NCI-H524 (cell line): ENCODE results near the gene TNKS1BP1.

Experiments used
- DNase-seq, 2 experiments: peaks; one replicate each; lab custom pipeline; 2025; lab: John Stamatoyannopoulos, UW

The TNKS1BP1 gene

DNA sequence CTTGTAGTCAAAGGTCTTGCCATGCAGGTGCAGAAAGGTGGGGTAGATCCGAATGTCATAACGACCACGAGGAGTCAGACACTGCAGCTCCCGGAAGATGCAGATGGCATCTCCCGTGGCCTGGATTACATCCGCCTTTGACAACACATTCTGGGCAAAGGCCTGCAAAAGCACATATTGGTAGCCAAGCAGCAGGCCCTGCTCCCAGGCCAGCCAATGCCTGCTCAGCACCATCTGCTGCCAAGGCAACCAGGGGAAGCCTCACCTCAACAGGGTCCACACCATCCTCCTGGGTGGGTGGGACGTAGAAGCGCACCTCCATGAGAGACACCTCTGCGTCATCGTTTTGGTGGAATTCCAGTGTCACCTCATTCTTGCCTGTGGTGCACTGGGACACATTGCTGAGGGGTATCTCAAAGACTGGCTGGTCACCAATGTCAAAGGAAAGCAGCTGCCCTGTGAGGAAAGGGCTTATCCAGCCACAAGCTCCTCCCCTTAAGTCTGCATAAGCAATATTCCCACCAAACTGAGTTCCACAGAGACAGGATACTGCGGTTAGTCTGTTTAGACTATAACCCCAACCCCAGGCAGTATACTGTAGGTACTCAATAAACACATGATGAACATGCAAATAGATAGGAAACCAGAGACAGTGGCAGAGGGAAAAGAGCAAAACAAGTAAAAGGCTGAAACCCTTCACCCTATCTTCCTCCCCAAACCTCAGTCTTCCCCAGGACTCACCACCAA lies 8.1 kb upstream of the TNKS1BP1 start:
- no peak for DNase-seq

DNA sequence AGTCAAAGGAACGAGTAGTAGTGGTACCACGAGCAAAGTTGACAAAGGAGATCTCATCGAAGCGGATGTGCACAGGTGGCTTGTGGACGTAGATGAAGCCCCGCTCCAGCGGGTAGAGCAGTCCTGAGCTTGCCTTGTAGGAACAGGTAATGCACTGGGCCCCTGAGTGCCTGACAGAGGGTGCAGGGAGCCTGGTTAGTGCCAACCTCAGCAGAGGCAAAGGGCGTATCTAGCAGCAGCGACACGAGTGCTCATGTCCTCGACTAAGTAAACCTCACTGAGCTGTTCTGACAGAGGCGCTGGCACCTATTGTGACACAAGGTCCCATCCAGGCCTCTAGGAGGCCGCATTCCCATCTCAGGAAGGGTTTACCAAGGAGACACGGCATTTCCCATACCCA lies 7.0 kb upstream of the TNKS1BP1 start:
- DNase-seq, result no peak

DNA sequence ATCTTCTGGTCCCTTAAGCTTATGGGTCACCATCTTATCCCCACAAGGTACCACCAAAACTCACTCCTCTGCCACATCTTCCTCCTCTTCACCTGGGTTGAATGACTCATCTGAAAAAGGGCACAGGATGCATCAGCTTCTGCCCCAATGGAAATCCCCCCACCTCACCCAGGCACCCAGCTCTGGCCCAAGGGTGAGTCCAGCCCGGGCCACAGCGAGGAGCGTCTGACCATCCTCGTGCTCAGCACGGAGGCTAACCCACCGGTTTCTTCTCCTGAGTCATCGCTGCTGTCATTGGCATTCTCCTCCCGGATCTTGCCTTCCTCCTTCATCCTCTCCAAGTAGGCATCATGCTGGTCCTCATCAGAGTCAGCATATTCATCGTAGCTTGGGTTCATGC lies 5.3 kb upstream of the TNKS1BP1 start:
- no peak for DNase-seq

DNA sequence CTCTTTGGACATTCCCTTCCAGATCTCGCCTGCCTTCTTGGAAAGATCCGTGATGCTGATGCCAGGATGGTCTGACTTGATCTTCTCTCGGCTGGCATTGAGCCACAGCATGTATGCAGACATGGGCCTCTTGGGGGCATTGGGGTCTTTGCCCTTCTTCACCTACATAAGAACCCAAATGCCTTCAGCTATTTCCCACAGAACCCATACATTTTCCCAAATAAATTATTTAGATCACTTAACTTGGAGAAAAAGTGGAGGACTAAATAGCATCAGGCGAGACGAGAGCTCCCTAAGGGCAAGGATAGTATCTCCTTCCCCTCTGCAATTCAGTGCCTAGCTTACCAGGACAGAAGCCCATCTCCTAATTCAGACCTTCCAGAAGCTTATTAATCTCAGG lies 3.0 kb upstream of the TNKS1BP1 start:
- DNase-seq, result no peak

DNA sequence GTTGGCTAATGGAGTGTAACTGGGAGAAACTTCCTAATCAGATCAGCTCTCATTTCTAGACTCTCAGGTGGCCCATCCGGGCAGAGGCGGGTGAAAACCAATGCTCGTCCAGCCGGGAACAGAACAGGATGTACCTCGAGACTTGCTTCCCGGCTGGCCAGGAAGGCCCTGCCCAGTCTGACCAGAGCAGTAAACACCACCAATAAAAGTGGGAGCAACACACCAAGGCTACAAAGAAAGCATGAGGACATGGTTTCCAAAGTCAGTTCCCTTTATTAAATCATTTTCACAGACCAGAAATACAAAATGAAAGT lies 940 bp upstream of the TNKS1BP1 start:
- DNase-seq, result peak in 1 of 2 experiments; percentile 52

DNA sequence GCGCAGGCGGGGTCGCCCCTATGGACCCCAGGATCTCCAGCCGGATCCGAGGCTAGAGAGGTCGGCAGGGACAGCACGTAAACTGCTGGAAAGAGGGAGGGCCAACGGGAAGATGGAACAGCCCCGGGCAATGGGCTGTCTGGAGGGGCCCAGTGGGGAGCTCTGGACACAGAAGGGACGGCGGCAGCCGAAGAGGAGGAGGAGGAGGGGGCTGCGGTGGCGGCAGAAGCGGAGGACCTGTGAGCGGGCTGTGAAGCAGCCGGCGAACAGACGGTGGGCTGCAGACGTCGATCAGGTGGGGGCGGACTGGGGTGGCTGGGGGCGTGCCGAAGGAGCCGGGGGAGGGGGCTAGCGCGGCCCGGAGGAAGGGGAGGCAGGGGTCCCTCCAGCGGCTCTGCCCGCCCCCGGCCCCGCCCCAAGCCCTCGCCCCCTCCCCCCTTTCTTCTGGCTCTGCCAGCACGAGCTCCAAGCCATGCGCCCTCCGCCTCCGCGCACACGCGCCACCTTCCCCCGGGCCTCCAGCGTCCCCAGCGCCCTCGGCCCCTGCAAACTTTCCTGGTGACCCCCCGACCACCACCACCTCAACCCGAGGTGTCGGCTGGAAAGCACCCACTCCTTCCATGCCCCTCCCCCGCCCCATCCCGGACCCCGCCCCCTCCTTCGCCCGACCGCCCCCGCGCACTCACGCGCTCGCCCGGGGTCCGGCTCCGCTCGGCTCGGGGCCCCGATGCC lies 432 bp downstream of the TNKS1BP1 start:
- DNase-seq, result peak; percentile 41 to 61

DNA sequence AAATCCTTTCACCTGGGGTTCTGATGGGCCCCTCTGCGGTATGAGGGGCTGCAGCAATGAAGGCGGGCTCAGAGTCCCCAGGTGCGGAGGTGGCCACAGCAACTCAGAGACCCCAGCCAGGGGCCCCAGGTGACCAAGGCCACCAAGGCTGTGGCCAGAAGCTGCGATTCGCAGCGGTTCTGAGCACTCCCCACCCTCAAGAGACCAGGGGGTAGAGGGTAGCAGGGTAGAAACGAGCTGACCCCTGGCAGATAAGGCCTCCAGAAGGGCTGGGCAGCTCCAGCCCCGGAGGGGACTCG lies 948 bp downstream of the TNKS1BP1 start:
- DNase-seq, result no peak

DNA sequence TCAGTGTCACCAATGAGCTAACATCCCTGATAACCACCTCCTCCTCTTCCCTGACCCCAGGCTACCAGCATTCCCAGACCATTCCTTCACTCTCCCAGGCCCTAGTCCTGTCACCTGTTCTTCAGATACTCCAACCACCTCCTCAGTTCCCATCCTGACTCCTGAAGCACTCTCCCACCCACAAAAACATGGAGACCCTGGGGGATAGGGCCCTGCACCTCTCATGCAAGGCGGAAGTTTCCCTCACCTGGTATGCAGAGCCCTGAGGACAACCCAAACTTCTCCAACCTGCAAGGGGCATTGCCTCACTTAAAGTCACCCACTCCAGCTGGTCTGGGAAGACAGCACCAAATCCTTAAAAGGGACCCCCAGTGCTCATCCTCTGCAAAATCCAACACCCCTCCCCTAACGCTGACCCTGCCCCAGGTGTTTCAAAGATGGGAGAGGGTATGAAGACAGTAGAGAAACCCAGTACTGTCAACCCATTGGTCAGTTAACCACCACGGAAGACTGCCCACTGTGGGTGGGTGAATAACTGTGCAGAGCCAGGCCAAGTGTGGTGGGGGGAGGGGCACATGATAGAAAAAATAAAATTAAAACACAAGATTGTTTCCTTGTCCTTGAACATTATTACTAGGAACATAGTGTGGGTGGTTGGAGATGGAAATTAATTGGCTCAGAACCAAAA lies 1.4 kb downstream of the TNKS1BP1 start:
- DNase-seq, result no peak

DNA sequence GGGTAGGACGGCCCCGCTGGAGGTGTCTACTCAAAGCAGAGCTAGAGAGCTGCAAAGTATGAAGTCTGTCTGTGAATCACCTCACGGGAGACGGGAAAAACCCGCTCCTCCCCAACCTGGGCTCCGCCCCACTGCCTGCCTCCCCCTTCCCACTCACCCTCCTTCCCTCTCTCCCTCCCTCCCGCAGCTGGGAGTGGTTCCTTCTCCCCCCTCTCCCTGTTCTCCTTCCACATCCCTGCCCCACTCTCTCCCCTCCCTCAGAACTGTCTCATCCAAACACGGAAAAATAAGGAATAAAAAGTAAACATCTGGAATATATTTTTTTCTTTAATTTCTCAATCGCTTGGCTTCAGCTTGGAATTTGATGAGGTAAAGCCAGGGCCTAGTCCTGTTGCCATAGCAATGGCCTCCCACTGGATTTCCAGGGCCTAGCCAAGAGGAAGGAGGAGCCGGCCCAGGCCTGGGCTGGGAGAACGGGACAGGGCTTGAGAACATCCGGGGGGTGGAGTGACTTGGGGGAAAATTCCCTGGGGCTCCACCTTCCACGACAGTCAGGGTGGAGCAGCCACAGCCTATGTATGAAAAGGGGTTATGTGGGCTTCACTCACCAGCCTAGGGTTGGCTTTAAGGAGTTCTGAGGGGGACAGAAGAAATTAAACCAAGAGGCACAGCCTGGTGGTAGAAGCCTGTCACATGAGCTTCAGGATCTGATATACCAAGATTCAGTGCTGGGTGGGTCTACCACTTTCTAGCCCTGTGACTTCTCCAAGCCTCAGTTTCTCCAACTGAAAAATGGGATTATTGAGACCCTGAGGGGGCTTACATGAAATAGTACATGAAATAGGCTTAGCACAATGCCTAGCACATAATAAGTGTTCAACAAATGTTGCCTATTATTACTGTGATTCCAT lies 2.2 kb downstream of the TNKS1BP1 start:
- no peak for DNase-seq

DNA sequence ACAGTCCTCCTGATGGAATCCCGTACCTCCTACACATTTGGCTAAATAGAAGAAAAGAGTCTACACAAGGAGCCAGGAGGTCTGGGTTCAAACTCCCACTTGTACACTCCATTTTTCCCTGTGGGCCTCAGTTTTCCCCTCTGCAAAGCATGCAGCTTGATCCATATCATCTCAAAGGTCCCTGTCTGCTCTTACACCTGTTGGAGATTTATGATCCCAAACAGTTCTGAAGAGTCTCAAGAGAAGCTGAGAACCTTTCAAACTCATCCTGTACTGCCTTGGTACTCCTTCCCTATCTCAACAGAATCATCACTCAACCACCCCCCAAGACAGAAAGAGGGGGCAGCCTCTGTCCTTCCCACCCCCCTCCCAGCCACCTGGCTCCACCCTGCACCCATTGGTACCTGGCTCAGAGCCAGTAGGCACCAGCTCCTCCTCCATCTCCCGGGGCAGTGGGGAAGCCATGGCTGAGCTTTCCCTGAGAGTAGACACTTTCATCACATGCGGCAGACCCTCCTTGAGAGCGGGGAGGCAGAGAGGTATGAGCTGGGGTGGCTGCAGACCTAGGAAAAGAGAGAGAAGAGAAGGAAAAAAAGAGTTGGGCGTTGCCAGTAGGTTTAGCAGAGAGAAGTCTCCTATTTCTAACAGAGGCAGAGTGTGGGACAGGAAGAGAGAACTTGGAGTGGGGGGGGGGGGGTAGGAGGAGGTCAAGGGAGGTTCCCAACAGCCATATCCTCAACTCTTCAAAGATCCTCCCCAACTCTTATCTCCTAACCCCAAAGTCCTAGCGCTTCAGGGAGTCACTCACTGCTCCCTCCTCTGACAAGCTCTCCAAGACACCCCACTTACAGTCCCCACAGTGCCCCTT lies 3.1 kb downstream of the TNKS1BP1 start:
- no peak for DNase-seq

DNA sequence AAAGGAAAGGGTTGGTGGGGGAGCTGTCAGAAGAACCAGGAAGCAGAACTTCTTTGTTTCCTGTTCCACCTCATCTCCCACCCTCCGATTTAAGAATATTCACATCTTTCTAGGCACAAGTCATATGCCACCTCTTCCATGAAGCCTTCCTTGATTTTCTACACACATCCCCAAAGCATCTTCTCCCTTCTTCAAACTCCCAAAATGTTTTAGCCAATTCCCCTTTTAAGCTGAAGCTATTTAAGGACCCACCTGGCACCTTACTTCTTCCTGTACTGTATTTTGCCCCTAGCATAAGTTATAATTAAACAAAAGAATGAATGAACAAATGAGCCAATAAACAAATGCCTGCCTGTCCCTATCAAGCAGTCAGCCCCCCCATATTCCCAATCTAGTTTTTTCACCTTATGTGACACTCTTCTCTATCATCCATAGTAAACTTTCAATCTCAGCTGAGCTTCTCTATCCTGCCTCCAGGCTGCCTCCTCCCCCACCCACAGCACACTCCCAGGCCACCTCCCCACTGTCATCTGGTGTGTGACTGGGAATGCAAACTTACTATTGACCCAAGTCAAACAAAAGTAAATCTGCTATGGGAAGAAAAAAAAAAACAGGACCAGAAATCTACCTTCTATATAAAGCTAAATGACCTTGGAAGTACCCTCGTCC lies 3.9 kb downstream of the TNKS1BP1 start:
- no peak for DNase-seq

DNA sequence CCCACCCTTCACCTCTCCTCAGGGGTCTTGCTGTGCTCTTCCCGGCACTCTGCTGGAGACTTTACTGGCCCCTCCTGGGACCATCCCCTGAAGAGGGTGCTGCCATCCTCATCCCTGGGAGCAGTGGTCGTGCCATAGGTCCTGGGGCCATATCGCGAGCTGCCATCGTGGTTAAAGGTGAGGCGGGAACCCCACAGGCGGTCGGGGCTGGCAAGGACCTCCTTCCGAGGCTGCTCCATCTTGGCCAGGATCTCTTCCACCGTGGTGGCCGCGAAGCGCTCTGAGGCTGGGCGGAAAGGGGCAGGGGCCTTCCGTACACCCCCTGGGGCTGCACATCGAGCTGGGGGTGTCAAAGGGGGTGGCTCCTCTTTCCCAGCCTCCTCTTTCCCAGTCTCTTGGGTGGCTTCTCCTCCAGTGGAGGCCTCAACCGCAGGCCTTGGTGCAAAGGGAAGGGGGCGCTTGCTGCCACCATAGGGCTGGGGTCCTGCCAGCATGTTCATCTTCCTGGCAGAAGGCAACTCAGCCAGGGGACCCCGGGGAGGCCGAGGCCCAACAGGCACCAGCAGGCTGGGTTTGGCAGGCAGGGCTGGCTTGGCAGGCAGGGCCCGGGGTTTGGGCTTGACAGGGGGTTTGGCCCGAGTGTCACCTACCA lies 4.6 kb downstream of the TNKS1BP1 start:
- no peak for DNase-seq

DNA sequence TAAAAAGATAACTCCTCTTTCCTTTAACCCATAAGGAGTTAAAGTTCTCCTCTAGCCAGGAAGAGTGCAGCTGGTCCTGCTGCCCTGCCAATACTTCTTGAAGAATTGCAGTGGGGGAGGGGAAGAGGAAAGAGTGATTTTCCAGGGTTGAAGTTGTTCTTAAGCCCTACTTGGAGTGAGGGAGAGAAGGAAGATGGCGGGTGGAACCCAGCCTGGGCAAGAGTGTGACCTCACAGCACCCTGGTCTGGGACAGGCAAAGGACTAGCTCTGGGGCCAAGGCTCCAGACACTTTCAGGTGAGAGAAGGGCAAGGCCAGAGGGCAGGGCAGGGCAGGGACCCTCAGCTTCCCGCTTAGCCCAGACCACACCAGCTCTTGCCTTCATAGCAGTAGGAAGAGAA lies 6.6 kb downstream of the TNKS1BP1 start:
- no peak for DNase-seq

DNA sequence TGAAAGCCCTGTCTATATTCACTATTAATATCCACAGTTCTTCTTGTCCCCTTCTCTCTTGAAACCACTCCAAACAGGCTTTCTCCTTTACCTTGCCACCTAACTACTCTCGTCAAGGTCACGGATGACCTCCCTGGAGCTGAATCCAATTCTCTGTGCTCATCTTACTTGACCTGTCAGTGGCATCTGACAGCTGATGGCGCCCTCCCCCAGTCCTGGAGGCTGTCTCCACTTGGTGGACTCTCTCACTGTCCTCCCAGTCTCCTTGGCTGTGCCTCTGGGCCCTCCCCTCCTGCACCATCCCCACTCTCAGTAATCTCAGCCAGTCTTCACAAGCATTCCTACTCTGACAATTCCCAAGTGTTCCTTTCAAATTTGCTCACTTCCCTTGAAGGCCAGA lies 8.7 kb downstream of the TNKS1BP1 start:
- no peak for DNase-seq

DNA sequence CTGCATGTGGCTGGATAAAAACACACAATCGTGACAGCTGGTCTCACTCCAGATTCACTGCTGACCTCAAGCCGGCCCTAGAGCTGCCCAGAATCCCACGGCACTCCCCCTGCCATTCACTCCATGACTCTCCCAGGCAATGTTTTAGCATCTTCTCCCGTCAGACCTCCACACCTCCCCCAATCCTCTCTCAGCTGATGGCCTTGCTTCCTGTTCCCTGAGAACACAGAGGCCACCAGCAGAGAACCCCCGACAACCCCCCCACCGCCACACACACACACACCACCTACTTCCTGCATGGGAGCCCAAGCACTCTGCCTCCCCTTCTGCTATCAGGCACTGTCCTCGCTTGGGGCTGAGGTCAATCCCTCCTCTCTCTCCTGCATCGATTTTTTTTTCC lies 9.3 kb downstream of the TNKS1BP1 start:
- no peak for DNase-seq

DNA sequence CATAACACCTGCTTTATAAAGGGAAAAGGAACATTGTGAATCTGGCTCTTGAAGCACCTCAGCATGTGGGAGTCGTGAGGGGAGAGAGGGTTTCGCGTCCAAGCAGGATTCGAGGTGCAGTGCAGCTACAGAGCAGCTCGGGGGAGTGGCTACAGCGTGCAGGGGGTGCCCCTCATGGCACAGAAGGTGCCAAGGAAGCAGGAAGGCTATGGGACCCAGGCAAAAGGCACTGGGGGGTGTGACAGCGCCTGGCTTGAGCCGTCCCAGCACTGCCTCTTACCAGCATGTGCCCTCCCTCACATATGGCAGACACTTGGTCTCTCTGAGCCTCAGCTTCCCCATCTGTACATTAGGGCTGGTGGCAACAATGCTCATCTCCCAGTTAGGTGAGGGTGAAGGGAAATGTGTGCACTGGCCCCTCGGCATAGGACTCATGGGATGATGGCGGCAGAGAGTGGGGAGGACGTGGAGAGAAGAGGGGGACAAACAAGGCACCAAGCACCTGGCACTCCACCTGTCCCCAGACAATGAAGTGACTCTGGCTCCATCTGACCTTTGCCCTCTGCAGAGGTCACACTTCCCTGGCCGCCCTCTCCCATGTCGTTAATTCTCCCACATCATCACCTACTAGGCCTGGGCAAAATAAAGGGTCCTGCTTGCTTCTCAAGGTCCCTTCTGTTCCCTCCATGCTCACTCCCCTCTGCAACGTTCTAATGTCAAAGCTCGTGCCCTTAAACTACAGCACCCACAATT lies 10.4 kb downstream of the TNKS1BP1 start:
- DNase-seq, result no peak

DNA sequence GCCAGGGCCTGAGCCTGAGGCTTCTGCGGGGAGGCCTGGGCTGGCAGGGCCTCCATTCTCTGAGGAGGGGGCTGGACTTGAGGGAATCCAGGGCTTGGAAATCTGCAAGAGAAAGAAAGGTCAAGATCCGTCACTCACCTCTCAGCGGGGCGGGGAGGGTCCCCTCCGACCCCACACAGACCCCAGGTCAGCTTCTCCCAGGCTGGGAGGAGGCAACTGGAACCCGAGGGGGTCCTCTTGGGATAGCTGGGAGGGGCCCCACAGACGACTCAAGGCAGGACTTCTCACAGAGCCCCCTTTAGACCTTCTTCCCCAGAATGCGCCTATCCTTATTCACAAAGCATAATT lies 11.0 kb downstream of the TNKS1BP1 start:
- DNase-seq, result no peak

DNA sequence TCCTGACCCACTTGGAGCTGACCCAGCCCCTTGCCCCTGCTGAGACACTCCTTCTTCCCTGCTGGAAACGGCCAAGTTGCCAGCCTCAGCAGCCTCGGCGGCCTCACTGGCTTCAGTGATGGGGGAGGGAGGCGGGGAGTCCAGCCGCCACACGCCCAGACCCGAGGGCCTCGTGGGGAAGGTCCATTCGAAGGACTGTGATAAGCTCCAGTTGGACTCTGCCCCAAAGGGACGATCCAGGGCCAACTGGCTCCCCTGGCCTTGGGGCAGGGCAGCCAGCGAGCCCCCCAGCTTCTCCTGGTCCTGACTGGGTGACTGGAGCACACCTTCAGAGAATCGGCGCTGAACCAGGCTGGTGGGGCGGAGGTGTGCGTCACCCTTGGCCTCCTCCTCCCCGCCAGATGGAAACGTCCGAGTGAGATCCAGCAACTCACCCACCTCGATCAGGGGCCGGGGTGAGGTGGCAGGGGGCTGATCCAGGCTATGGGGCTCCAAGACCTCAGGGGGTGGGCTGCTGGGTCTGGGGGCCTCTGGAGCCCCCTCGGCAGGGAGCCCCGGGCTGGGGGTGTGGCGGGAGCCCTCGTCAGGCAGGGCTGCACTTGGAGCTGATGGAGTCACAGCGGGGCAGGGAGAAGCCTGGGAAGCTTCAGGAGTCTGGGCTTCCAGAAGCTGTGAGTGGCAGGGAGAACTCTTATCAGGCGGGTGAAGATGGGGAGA lies 11.5 kb downstream of the TNKS1BP1 start:
- no peak for DNase-seq

DNA sequence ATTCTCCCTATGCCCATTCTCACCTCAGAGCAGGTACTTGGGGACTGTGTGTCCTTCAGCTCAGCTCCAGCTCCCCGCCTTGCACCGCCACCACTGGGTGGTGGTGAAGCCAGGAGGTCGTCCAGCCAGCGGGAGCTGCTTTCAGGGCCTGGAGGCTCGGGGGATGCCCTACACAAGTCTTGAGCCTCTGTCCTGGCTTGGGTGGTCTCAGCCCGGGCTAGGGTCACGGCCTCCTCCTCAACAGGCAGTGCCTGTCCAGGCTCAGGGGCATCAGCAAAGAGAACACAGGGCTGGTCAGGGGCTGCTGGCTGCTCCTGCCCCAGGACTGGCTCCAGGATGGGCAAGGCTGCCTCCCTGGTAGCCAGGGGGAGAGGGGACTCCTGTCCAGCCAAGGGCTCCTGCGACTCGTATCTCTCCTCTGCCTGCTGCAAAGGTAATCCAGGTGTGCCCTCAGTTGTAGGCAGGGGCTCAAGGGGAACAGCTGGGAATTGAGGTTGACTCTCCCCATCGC lies 12.2 kb downstream of the TNKS1BP1 start:
- DNase-seq, result no peak
